ENCODE data around the gene LIMCH1.

LIMCH1 gene

GRCh38 chr4:41575207-41575606, 37.2 kb downstream of the LIMCH1 start:
- TF ChIP-seq, protein P1, sequence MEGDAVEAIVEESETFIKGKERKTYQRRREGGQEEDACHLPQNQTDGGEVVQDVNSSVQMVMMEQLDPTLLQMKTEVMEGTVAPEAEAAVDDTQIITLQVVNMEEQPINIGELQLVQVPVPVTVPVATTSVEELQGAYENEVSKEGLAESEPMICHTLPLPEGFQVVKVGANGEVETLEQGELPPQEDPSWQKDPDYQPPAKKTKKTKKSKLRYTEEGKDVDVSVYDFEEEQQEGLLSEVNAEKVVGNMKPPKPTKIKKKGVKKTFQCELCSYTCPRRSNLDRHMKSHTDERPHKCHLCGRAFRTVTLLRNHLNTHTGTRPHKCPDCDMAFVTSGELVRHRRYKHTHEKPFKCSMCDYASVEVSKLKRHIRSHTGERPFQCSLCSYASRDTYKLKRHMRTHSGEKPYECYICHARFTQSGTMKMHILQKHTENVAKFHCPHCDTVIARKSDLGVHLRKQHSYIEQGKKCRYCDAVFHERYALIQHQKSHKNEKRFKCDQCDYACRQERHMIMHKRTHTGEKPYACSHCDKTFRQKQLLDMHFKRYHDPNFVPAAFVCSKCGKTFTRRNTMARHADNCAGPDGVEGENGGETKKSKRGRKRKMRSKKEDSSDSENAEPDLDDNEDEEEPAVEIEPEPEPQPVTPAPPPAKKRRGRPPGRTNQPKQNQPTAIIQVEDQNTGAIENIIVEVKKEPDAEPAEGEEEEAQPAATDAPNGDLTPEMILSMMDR (conservative IDR thresholded peaks at IDR 0.05; ENCODE audit: low read length): no peak
- DNase-seq (ENCODE audit: low read depth): no peak
- no peak overlapping the region for H3K4me3 ChIP-seq (ENCODE audit: low read length)

DNA sequence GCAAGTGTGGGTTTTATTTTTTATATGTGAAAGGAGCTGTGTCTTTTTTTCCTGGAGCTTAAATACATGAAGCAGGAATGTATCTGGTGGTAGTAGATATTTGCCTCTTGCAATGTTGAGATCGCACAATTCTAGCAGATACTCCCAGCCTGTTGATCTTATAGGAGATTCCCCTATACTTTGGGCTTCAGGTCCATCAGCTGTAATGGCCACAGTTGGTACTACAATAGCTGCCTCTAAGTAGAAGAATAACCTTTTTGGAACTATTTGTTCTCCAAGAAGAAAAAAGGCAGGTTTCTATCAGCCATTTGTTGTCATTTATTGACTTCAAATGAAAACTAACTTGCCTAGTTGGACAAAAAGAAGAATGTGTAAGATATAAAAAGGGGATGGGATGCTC, 37.7 kb downstream of the LIMCH1 start:
- TF ChIP-seq, protein P1 (conservative IDR thresholded peaks at IDR 0.05; ENCODE audit: low read length): no peak

GRCh38 chr4:41579043-41579442, 41.1 kb downstream of the LIMCH1 start:
- H3K4me3 ChIP-seq (ENCODE audit: low read length): no peak overlapping the region
- DNase-seq (ENCODE audit: low read depth): no peak
- TF ChIP-seq, protein P1 (conservative IDR thresholded peaks at IDR 0.05; ENCODE audit: low read length): no peak

More for the DNA sequence above, 37.7 kb downstream of the LIMCH1 start:
- no peak overlapping the region for H3K4me3 ChIP-seq (ENCODE audit: low read length)
- DNase-seq (ENCODE audit: low read depth): no peak

DNA sequence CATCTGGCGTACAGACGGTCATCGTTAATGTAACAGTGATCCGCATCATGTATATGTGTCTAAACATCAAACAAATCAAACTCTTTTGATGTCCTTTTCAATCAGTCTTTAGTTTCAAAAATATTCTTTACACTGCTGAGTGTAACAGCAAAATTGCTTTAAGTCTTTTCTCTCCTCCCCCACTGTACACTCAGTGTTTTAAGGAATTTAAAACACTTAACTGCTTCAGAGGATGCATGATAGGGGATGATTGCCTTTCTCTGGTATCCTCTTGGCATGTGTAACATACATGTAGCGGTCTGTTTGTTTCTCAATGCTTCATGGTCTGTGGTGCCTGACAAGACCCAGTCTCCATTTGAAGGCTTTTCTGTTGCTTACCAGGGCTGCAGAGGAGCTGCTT, 41.6 kb downstream of the LIMCH1 start:
- no peak overlapping the region for H3K4me3 ChIP-seq (ENCODE audit: low read length)
- DNase-seq (ENCODE audit: low read depth): no peak
- TF ChIP-seq, protein P1 (conservative IDR thresholded peaks at IDR 0.05; ENCODE audit: low read length): no peak

GRCh38 chr4:41580007-41580406, 42.0 kb downstream of the LIMCH1 start:
- no peak overlapping the region for H3K4me3 ChIP-seq (ENCODE audit: low read length)
- DNase-seq (ENCODE audit: low read depth): no peak
- TF ChIP-seq, protein P1 (conservative IDR thresholded peaks at IDR 0.05; ENCODE audit: low read length): no peak

- DNase-seq (ENCODE audit: low read depth): no peak
- no peak overlapping the region for H3K4me3 ChIP-seq (ENCODE audit: low read length)
- TF ChIP-seq, protein P1 (conservative IDR thresholded peaks at IDR 0.05; ENCODE audit: low read length): no peak
Observed at GRCh38 chr4:41586675-41587225, 48.8 kb downstream of the LIMCH1 start.

- TF ChIP-seq, protein P1 (conservative IDR thresholded peaks at IDR 0.05; ENCODE audit: low read length): no peak
- DNase-seq (ENCODE audit: low read depth): no peak
- no peak overlapping the region for H3K4me3 ChIP-seq (ENCODE audit: low read length)
Observed at GRCh38 chr4:41587286-41587685, 49.3 kb downstream of the LIMCH1 start.

All from AG10803 (cell line).